ENCODE results near the gene TPGS2. TPM values are rescaled to one million over a fixed set of nuclear protein-coding genes. Genes with fewer than 3 reads are reported as not detected.
"Not testable (repeated sequence)": the region's sequence is repeated elsewhere in the genome, so short reads cannot be mapped to it uniquely, and the experiment has no call there.

The TPGS2 gene
- total RNA-seq = 10 to 100 TPM; 32.1 to 87.9 (median 58.2) TPM

GRCh38 chr18:36828630-36829361 lies at the start of gene TPGS2, which contains the start of gene KIAA1328:
TSS of gene TPGS2 (minus strand) at chr18:36829002. CDS start at chr18:36828767, 235 bp downstream.
TSS of gene KIAA1328 (plus strand) at chr18:36829127. CDS start at chr18:36829139, 12 bp downstream.
- H3K4me1 ChIP-seq = peaks cover 0 to 18% (median 0%) of the 10 kb centered on the region in 4 donors
- peak in 5 of 6 experiments; percentile 18 to 51 (median 36) for TF ChIP-seq CTCF (IDR thresholded peaks at IDR 0.05)
- peak; percentile 36 to 37 for TF ChIP-seq POLR2A (IDR thresholded peaks at IDR 0.05)
- H3K27me3 ChIP-seq = no peaks in the 10 kb centered on the region
- no peaks in the 10 kb centered on the region for H3K36me3 ChIP-seq
- peak; percentile 79 to 93 (median 93) for DNase-seq
- peak within 1 kb of the TSS; percentile 79 to 84 (median 81) for H3K27ac ChIP-seq
- H3K4me3 ChIP-seq = peak within 1 kb of the TSS; percentile 72 to 90 (median 80)
- no peaks in the 10 kb centered on the region for H3K9me3 ChIP-seq

- not testable (repeated sequence) for H3K4me1 ChIP-seq, H3K9me3 ChIP-seq, H3K27me3 ChIP-seq, DNase-seq, H3K4me3 ChIP-seq, H3K36me3 ChIP-seq, H3K27ac ChIP-seq
These were observed 45.0 kb upstream of the TPGS2 start for GRCh38 chr18:36873826-36874225.

- no peaks in the 10 kb centered on the region for H3K36me3 ChIP-seq
- no peak for TF ChIP-seq CTCF (IDR thresholded peaks at IDR 0.05)
- TF ChIP-seq POLR2A (IDR thresholded peaks at IDR 0.05) = no peak
- H3K9me3 ChIP-seq = no peaks in the 10 kb centered on the region
- no peak for DNase-seq
- no peak overlapping the region for H3K27ac ChIP-seq
- H3K27me3 ChIP-seq = no peaks in the 10 kb centered on the region
- no peak overlapping the region for H3K4me3 ChIP-seq
- H3K4me1 ChIP-seq = no peaks in the 10 kb centered on the region
These were observed 43.5 kb upstream of the TPGS2 start for GRCh38 chr18:36872329-36872728.

GRCh38 chr18:36871801-36872200 lies 43.0 kb upstream of the TPGS2 start:
- Histone ChIP-seq H3K27me3 (no peaks in the 10 kb centered on the region), H3K9me3 (no peaks in the 10 kb centered on the region)

GRCh38 chr18:36867056-36867455 lies 38.3 kb upstream of the TPGS2 start:
- no peak overlapping the region for H3K4me3 ChIP-seq
- TF ChIP-seq CTCF (IDR thresholded peaks at IDR 0.05) (no peak), POLR2A (IDR thresholded peaks at IDR 0.05) (no peak)
- no peaks in the 10 kb centered on the region for H3K36me3 ChIP-seq
- no peaks in the 10 kb centered on the region for H3K4me1 ChIP-seq
- no peak for DNase-seq
- H3K9me3 ChIP-seq = no peaks in the 10 kb centered on the region
- H3K27ac ChIP-seq = no peak overlapping the region
- no peaks in the 10 kb centered on the region for H3K27me3 ChIP-seq

More at GRCh38 chr18:36871801-36872200, 43.0 kb upstream of the TPGS2 start:
- no peaks in the 10 kb centered on the region for H3K36me3 ChIP-seq
- no peak overlapping the region for H3K4me3 ChIP-seq
- no peak overlapping the region for H3K27ac ChIP-seq
- H3K4me1 ChIP-seq = no peaks in the 10 kb centered on the region
- DNase-seq = no peak
- TF ChIP-seq CTCF (IDR thresholded peaks at IDR 0.05) (no peak), POLR2A (IDR thresholded peaks at IDR 0.05) (no peak)

- TF ChIP-seq CTCF (IDR thresholded peaks at IDR 0.05) (no peak), POLR2A (IDR thresholded peaks at IDR 0.05) (no peak)
- Histone ChIP-seq H3K9me3 (no peaks in the 10 kb centered on the region), H3K4me3 (no peak overlapping the region), H3K27me3 (no peaks in the 10 kb centered on the region), H3K27ac (no peak overlapping the region), H3K4me1 (no peaks in the 10 kb centered on the region), H3K36me3 (no peaks in the 10 kb centered on the region)
- no peak for DNase-seq
These were observed 33.4 kb upstream of the TPGS2 start for GRCh38 chr18:36862182-36862581.

Measured in Peyer's patch (tissue), 4 donors.